NCI-H2196 treated with DMSO at 0.1 percent for 48 hours (cell line): Measurements from ENCODE around the gene CCL27.

Experiments used
- DNase-seq: peaks from one replicate; lab custom pipeline; 2025; ENCODE audit not compliant: unreplicated experiment; lab: John Stamatoyannopoulos, UW

Gene CCL27

DNA sequence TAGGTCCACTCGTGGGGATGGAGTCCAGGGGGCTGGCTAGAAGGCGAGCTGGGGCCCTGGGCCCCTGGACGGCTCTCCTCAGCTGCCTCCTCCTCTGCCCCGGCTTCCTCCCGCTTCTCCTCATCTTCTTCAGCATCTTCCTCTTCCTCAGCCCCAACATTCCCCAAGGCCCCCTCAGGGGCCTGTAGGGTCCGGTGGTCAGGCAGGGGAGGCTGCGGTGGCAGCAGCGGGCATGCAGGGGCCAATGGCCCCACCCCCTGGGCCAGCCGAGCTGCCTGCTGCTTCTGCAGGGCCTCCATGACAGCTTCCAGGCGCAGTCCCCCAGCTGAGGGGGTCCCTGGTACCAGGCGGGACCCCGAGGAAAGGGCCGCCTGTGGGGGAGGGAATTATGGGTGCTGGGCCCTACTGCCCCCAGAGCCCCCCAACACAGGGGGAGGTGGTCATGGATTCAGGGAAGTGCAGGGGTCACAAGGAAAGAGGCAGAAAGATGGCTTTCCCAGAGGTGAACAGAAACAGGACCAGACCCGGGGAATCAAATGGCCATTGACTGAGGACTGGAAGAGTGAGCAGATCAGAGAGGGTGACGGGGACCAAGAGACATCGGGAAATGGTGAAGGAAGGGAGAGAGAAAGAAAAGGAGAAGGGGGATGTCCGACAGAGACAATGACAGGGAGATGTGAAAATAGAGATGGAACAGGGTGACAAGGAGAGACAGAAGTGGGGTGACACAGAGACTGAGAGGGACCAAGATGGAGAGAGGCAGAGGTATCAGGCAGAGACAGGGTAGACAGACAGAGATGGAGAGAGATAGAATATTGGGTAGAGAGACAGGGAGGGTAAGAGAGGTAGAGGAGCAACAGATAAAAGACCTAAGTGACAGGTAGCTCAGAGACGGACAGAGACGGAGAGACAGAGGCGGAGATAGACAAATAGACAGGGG is 34.5 kb downstream of the CCL27 start:
- DNase-seq, result no peak

DNA sequence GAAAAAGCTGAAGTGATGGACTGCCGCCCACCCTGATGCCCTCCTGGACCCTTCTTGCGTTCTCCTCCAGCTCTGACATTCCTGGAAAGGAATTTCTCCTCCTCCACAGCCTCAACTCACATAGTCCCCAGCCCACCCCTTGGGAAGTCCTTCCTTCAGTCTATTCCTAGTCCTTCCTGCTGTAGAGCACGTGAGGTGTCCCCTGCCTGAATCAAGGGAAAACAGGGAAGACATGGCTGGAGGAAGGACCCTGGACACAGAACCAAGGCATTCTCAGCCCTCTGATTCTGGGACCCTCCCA is 37.3 kb downstream of the CCL27 start:
- no peak for DNase-seq

- DNase-seq, result no peak
These were observed 37.8 kb downstream of the CCL27 start for GRCh38 chr9:34624475-34625185.

- DNase-seq, result no peak
These were observed 38.9 kb downstream of the CCL27 start for GRCh38 chr9:34623374-34624235.

- DNase-seq, result peak; percentile 95
These were observed 42.1 kb downstream of the CCL27 start, which contains the start of gene DCTN3 for GRCh38 chr9:34620061-34620994. Gene DCTN3, minus strand, starts transcription at chr9:34620495. Its CDS starts 31 bp downstream, at chr9:34620464.

GRCh38 chr9:34615132-34615531 is 47.3 kb downstream of the CCL27 start:
- no peak for DNase-seq

DNA sequence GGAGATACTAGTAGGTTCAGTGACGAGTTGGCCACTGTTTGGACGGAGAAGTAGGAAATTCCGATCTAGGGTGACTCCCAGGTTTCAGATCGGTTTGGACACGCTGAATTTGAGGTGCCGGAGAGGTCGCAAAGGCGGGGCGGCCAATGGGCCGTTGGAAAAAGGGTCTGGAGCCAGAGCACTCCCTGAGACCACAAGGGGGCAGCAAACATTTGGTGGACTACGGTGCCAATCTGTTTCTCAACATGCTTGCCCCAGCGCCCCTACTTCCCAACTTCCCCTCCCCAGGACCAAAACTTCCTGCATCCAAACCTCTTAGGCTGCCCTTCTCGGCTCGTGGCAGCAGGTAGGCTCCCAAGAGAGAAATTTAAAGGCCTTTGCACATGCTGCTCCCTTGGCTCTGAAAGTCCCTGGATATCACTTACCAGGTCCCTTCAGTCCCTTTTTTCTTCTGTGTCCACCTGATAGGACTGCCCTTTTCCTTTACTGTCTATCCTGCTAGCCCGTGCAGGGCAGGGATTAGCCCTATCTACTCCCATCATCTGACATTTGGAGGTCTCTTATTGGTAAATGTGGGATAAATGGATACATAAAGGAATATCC is 49.6 kb downstream of the CCL27 start:
- DNase-seq, result peak; percentile 47
